Putamen (tissue), 1 donor: ENCODE results near the gene RGS5.
"Not testable (repeated sequence)": the region's sequence is repeated elsewhere in the genome, so short reads cannot be mapped to it uniquely, and the experiment has no call there.

Experiments used
- DNase-seq: peaks from one replicate; pipeline ENCODE4 v3.0.0-alpha.2; 2016; ENCODE audit warnings: low spot score

The RGS5 gene

GRCh38 chr1:163202833-163203451 lies at the start of gene RGS5:
Gene RGS5 (minus strand): TSS chr1:163202916. CDS start chr1:163202835, 81 bp downstream.
- no peak for DNase-seq

DNA sequence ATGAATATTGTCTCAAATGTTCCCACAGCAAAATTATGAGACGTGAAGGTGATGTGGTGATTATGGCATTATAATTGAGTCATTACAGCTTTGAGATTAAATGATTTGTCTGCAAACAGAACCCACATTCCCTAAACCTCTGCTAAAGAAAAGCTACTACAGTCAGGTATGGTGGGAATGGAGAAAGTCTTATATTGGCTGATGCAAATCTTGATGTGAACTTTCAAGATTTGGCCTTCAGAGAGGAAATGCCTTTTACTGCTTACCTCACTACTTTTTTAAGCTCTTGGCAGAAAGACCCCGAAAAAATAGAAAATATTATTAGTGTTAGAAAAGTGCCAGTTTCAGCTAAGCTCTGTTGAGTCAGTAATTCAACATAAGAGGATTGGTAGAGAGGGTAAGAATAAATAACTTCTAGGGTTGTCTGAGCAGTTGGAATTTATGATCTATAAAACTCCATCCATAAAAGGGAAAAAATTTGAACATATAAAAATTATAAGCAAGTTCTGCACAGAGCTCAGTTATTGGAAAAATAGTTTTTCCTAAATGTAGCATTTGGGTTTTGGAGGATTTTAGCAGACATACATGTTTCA lies 47.8 kb upstream of the RGS5 start:
- no peak for DNase-seq

- no peak for DNase-seq
Observed at GRCh38 chr1:163248064-163248463, 45.3 kb upstream of the RGS5 start.

GRCh38 chr1:163244648-163245047 lies 41.9 kb upstream of the RGS5 start:
- not testable (repeated sequence) for DNase-seq

DNA sequence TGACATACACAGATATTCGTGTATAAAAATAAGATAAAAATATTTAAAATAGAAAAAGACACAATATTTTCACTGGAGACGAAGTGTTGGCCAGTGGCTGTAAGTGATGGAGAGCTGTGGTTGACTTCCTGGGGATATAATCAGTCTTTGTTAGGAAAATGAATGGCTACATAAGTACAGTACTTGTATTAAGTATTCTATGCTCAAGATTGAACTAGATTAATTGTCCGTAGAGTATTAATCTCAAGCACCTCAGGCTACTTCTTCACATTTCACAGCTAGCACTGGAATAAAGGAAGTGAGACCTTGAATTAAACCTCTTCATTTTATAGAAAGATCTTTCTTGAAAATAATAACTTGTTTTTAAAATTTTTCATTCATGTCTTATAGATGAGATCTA lies 39.0 kb upstream of the RGS5 start:
- DNase-seq, result no peak

DNA sequence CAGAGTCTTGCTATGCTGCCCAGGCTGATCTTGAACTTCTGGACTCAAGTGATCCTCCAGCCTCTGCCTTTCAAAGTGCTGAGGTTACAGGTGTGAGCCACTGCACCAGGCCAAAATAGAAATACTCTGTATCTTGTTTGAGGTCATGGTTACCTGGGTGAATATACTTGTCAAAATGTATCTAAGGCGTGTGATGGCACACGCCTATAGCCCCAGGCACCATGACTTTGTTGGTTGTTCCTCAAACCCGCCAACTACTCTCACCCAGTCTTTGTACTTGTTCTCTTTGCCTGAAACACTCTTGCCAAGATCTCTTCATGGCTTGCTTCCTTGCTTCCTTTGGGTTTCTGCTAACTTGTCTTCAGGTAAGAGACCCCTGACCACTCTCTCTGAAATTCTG lies 38.0 kb upstream of the RGS5 start:
- no peak for DNase-seq

DNA sequence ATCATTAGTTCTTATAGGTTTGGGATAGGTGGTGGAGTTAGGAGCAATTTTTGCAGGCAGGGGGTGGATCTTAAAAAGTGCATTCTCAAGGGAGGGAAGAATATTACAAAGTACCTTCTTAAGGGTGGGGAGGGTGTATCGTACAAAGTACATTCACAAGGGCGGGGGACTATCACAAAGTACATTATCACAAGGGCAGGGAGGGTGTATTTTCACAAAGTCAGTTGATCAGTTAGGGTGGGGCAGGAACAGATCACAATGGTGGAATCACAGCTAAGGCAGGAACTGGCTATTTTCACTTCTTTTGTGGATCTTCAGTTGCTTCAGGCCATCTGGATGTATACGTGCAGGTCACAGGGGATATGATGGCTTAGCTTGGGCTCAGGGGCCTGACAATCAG lies 30.9 kb upstream of the RGS5 start:
- DNase-seq, result not testable (repeated sequence)

DNA sequence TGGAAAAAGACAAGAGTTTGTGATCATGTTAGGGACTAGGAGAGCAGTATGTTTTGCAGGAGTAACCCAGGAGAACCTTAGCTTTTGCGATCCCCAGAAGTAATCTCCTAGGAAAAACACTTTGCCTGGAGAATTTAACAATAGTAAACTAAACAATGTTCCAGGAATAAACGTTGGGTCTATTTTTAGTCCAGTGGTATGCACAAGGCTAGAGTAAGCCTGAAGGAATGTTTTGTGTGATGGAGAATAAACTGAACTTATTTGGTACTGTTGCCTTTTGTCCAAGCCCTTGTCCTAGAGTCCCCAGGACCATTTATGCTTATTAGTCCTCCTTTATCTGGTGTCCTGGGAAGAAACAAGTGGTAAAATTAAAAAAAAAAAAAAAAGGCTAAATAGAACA lies 28.7 kb upstream of the RGS5 start:
- DNase-seq, result no peak

DNA sequence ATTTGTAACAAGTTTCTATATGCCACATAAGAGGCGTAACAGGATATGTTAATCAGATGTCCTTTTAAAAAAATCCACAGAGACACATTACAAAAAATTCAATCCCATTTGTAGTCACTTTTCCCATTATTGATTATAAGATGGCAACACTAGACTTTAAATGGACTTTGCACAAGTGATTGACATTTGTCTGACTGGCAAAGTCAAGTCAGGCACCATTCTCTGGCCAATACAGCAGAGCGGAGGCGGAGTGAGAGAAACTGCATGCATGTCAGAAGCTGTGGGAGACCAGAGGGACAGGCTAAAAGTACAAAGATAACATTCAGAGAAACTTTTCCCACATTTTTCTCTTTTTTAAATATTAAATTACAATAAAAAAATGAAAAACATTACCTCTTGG lies 28.1 kb upstream of the RGS5 start:
- DNase-seq, result no peak

- not testable (repeated sequence) for DNase-seq
Observed at GRCh38 chr1:163228271-163228670, 25.6 kb upstream of the RGS5 start.

GRCh38 chr1:163227126-163227525 lies 24.4 kb upstream of the RGS5 start:
- DNase-seq, result no peak

- DNase-seq, result no peak
Observed at GRCh38 chr1:163213626-163214025, 10.9 kb upstream of the RGS5 start.

DNA sequence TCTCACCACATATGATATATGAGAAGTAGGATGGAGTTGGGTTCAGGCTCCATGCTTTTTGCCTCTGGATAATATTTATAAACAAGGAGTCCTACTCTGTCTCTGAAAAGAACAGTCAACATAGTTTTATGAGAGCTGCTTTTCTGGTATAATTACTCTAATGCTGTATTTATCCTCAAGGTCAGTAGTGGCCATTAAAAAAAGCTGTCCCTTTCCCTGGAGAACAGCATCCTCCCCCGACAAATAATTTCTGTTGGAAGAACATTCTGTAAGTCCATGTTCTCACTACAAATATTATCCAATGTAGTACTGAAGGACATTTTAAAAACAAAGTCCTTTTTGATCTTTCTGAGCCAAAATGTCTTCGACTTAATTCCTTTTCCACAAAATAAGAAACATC lies 9.0 kb upstream of the RGS5 start:
- DNase-seq, result no peak

DNA sequence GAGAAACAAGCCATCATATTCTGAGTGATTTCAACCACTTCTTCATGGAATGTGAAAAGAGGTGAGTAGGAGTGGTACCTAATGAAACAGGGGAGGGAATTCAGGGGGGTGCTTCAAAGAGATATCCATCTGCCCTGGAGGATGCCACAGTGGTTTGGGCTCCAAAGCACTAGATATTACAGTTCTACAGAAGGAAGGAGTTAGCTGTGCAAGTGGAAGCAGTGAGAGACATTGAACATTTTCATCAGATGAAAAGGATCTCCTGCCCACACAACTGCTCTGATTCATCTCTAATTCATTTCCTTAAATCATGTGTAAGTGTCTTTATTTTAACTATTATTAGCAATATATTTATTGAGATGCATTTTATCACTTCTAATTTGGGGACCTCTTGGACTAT lies 2.8 kb upstream of the RGS5 start:
- DNase-seq, result peak; percentile 3

DNA sequence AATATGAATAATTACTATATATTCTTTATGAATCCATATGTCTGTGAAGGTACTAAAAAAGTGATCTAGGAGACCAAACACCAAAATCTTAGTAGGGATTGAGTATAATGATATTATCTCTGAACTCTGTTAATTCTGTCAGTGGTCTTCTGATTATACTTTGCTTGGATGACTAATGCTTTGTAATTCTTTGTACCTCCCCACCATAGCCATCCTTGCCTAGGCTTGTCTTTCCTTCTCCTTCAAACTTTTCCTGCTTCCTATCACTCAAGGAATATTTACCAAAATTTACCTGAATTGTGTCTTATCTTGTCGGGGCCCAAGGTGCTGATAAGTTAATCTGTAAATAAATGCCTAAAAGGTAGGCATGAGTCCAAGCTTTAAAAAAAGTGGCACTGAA lies 845 bp upstream of the RGS5 start:
- DNase-seq, result no peak

DNA sequence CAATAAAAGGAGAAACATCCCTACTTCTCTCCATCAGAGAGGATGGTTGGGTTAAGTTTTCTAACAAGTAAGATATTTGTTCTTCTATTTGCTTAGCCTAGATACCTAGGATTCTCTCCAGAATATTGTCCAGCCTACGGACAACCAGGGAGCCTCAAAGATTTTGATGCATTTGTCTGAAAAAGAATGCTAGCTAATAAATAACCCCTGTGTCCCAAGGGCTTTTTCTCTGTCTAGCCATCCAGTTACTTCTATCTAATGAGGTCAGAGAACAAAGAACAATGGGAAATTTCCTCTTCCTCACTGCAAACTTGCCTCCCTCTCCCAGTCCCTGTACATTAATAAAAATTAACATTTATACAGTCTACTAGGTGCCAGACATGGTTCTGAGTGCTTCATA lies 810 bp downstream of the RGS5 start:
- no peak for DNase-seq

DNA sequence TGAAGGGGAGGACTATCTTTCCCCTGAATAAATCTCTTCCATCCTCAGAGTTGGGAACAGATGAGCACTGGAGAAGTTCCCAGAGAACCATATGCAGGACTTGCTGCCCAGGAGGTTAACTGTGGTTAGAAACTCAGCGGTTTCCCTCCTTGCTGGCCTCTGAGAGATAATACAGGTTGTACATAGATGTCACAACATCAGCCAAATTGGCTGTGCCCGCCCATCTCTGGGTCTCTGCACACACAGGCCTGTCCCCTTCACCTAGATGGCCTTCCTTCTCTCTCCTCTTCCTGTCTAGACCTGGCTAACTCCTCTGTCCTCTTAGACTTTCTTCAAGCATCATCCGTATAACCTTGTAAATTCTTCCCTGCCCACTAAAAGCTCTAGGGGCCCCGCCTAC lies 5.7 kb downstream of the RGS5 start:
- DNase-seq, result no peak

DNA sequence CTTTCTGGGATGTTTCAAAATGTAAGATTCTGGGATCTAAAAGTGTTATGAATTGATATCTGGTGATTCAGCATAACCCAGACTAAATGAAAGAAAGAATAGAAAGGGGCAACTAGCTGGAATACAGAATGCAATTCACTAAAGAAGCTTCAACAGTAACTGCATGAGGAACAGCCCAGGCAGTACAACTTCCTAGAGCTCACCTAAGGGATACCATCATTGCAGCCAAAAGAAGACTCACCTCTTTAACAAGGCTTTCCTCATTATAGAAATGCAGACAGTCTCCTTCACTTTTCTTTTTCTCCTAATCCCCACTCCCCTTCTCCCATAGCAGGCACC lies 6.3 kb downstream of the RGS5 start:
- no peak for DNase-seq

GRCh38 chr1:163195728-163196448 lies 6.8 kb downstream of the RGS5 start:
- no peak for DNase-seq

- DNase-seq, result no peak
Observed at GRCh38 chr1:163191301-163191700, 11.4 kb downstream of the RGS5 start.

DNA sequence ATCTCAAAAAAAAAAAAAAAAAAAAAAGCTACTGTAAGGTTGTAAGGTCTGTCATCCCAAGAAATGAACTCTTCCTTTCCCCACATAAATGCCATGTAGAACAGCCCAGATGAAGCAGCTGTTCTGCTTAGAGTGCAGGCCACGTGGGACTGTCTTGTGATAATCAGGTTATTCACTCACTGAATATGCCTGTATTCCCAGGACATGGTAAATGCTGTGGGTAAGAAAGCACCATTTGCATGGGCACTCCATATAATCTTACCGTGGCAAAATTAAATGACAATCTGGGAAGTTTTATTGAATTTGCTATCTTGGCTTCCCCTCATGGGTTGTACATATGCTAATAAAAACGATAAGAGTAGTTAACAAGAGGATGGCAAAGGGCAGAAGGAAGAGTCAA lies 13.8 kb downstream of the RGS5 start:
- no peak for DNase-seq

DNA sequence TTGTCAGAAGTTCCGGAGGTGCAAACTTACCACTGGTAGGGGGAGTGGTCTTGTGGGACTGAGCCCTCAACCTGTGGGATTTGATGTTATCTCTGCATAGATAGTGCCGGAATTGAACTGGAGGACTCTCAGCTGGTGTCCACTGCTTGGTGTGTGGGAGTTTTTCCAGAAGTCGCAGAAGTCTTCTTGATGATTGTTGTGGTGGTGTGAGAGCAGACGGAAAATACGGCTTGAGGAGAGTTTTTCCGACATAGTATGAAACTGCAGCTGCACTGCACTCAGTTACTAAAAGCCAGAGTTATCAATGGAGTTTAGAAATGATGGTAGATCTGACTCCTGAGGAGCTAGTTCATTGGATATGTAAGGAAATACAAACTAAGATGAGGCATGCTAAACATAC lies 14.9 kb downstream of the RGS5 start:
- no peak for DNase-seq

DNA sequence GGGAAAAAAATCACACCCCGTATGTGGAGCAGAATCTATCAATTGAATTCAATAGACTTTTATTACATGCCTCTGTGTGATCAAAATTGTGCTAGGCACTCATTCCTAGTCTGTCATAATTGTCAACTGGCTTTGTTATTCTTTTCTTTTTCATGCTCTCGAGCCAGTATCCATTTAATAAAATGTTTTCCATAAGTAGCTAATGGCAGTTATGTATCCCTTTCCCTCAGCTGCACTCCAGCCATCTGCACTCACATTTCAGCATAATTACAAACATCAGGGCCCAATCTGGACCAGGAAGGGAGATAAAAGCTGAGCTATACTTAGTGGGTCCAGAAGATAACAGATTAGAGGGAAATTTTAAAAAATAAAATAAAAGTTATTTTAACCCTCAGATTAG lies 15.9 kb downstream of the RGS5 start:
- DNase-seq, result no peak
